ENCODE results near the gene COL4A1. TPM values are rescaled to one million over a fixed set of nuclear protein-coding genes. Genes with fewer than 3 reads are reported as not detected.

Gene COL4A1
- polyA plus RNA-seq, 2 of the 4 experiments (the other 2 are of a cell fraction), result 23.8 to 71.3 TPM

GRCh38 chr13:110328573-110328972 is 21.6 kb upstream of the COL4A1 start:
- CTCF ChIA-PET, result interaction anchor here (0.6 to 1.4 kb wide), 2 partner anchors 84 to 292 kb away, joined by 3 read pairs; no protein-coding TSS in a partner anchor
- no peak for FAIRE-seq

GRCh38 chr13:110327051-110327721 is 20.2 kb upstream of the COL4A1 start:
- ChIA-PET CTCF (interaction anchor here (1.4 to 1.5 kb wide), 3 partner anchors 17 to 85 kb away, joined by 3 to 5 read pairs (median 3); no protein-coding TSS in a partner anchor), POLR2A (no interaction called here)
- H3K9me3 ChIP-seq, result no peaks in the 10 kb centered on the region
- ATAC-seq (no peak), FAIRE-seq (no peak), DNase-seq (ENCODE audit: low read depth in 1 of 2, low spot score in 1 of 2) (no peak)
- no peak overlapping the region for H3K4me3 ChIP-seq
- H3K4me2 ChIP-seq, result peak overlapping the region; percentile 21; the same call in 2 of the 3 replicates
- WGBS (ENCODE audit: missing lambda C conversion rate), result 63% methylated on average over 6 of the region's 7 CpGs
- H3K4me1 ChIP-seq, result peaks cover 54% of the 10 kb centered on the region
- peak overlapping the region in 1 of 2 experiments; percentile 85; a peak in 3 of 6 replicates for H3K27ac ChIP-seq
- TF ChIP-seq ZSCAN20 (CRISPR knock-in tag; IDR thresholded peaks at IDR 0.05), result no peak
- no peak for TF ChIP-seq NR3C1 (IDR thresholded peaks at IDR 0.05)
- no peak for TF ChIP-seq CHD4 (IDR thresholded peaks at IDR 0.05; ENCODE audit: borderline replicate concordance)
- no peak for TF ChIP-seq ESRRA (IDR thresholded peaks at IDR 0.05; ENCODE audit: borderline replicate concordance, low read length)
- no peak for TF ChIP-seq ZFP36 (IDR thresholded peaks at IDR 0.05; ENCODE audit: borderline replicate concordance, partially characterized antibody)
- no peak for TF ChIP-seq BHLHE40 (IDR thresholded peaks at IDR 0.05; ENCODE audit: low read depth, low read length)
- TF ChIP-seq RNF2 (IDR thresholded peaks at IDR 0.05; ENCODE audit: borderline replicate concordance, low read depth), result no peak
- TF ChIP-seq MAFK (IDR thresholded peaks at IDR 0.05; ENCODE audit: partially characterized antibody), result no peak
- no peak for TF ChIP-seq CBX8 (IDR thresholded peaks at IDR 0.05)
- no peak for TF ChIP-seq CEBPB (IDR thresholded peaks at IDR 0.05)
- TF ChIP-seq PHF8 (IDR thresholded peaks at IDR 0.05; ENCODE audit: borderline replicate concordance, low read depth), result no peak
- TF ChIP-seq HMGXB4 (CRISPR knock-in tag; IDR thresholded peaks at IDR 0.05; ENCODE audit: borderline replicate concordance), result no peak

More at GRCh38 chr13:110328573-110328972, 21.6 kb upstream of the COL4A1 start:
- POLR2A ChIA-PET, result no interaction called here
- WGBS (ENCODE audit: missing lambda C conversion rate), result 90% methylated on average over 10 of the region's 10 CpGs
- Histone ChIP-seq H3K9me3 (no peaks in the 10 kb centered on the region), H3K4me2 (no peak overlapping the region), H3K27ac (no peak overlapping the region), H3K4me1 (peaks cover 40% of the 10 kb centered on the region), H3K4me3 (no peak overlapping the region)
- ATAC-seq, result no peak
- TF ChIP-seq CHD2 (IDR thresholded peaks at IDR 0.05; ENCODE audit: low read length, partially characterized antibody), result no peak
- TF ChIP-seq RNF2 (IDR thresholded peaks at IDR 0.05; ENCODE audit: borderline replicate concordance, low read depth), result no peak
- TF ChIP-seq EHMT2 (IDR thresholded peaks at IDR 0.05; ENCODE audit: low read depth), result no peak
- TF ChIP-seq HDAC2 (IDR thresholded peaks at IDR 0.05), result no peak
- TF ChIP-seq NR3C1 (IDR thresholded peaks at IDR 0.05), result no peak
- DNase-seq (ENCODE audit: low read depth in 1 of 2, low spot score in 1 of 2), result no peak

GRCh38 chr13:110326263-110326904 is 19.4 kb upstream of the COL4A1 start:
- Histone ChIP-seq H3K4me1 (peaks cover 62% of the 10 kb centered on the region), H3K4me3 (no peak overlapping the region), H3K27ac (peak overlapping the region; percentile 13 to 85; a peak in 4 of 6 replicates), H3K4me2 (peak overlapping the region; percentile 21; the same call in 1 of the 3 replicates), H3K9me3 (no peaks in the 10 kb centered on the region)
- POLR2A ChIA-PET, result no interaction called here
- 86% methylated on average over 11 of the region's 12 CpGs for WGBS (ENCODE audit: missing lambda C conversion rate)
- no peak for ATAC-seq
- CTCF ChIA-PET, result interaction anchor here (0.9 to 1.5 kb wide), 3 partner anchors 17 to 79 kb away, joined by 3 to 5 read pairs (median 3); no protein-coding TSS in a partner anchor
- DNase-seq (ENCODE audit: low read depth in 1 of 2, low spot score in 1 of 2), result no peak
- TF ChIP-seq ZC3H11A (IDR thresholded peaks at IDR 0.05) (no peak), BCL3 (IDR thresholded peaks at IDR 0.05) (no peak), FOXS1 (CRISPR knock-in tag; IDR thresholded peaks at IDR 0.05) (no peak), E2F6 (IDR thresholded peaks at IDR 0.05; ENCODE audit: borderline replicate concordance, low read depth) (no peak), RAD21 (conservative IDR thresholded peaks at IDR 0.05 in 1 of 2, IDR thresholded peaks at IDR 0.05 in 1 of 2) (no peak), RNF2 (IDR thresholded peaks at IDR 0.05; ENCODE audit: borderline replicate concordance, low read depth) (no peak), MAFK (IDR thresholded peaks at IDR 0.05; ENCODE audit: partially characterized antibody) (no peak), PBX3 (IDR thresholded peaks at IDR 0.05) (no peak), EP300 (IDR thresholded peaks at IDR 0.05) (no peak)
- FAIRE-seq, result no peak

Measured in A549 (cell line).